Measurements from ENCODE around the gene SLAIN1.

The SLAIN1 gene

DNA sequence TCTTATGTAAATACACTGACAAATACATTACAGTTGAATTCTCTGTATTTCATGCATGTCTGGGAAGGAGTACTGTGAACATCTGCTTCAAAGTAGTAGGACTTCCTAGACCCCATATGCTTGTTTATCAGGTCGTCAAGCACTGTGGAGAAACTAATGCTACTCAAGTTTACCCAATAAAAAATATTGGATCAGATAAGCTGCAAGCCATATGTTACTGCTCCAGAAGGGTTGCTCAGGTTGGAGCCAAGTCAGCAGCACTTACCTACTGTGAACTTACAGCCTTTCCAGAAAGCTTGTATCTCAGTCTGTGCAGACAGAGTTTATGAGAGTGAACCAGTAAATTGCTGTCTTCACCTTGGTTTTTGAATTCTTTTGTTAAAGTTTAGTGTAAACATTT is 36.2 kb downstream of the SLAIN1 start:
- no peaks in the 10 kb centered on the region for H3K9me3 ChIP-seq (ENCODE audit: control insufficient read depth, low read depth, low read length)
- H3K9ac ChIP-seq (ENCODE audit: low read length): no peak overlapping the region
- H3K27me3 ChIP-seq (ENCODE audit: control insufficient read depth, insufficient read depth, low read length): no peaks in the 10 kb centered on the region
- H3K27ac ChIP-seq (ENCODE audit: low read length): no peak overlapping the region
- H3K36me3 ChIP-seq (ENCODE audit: control insufficient read depth, low read depth, low read length): peaks cover 4% of the 10 kb centered on the region
- H3K4me1 ChIP-seq (ENCODE audit: control insufficient read depth, low read depth, low read length): peaks cover 16% of the 10 kb centered on the region
- H3K4me3 ChIP-seq (ENCODE audit: low read length): no peak overlapping the region

DNA sequence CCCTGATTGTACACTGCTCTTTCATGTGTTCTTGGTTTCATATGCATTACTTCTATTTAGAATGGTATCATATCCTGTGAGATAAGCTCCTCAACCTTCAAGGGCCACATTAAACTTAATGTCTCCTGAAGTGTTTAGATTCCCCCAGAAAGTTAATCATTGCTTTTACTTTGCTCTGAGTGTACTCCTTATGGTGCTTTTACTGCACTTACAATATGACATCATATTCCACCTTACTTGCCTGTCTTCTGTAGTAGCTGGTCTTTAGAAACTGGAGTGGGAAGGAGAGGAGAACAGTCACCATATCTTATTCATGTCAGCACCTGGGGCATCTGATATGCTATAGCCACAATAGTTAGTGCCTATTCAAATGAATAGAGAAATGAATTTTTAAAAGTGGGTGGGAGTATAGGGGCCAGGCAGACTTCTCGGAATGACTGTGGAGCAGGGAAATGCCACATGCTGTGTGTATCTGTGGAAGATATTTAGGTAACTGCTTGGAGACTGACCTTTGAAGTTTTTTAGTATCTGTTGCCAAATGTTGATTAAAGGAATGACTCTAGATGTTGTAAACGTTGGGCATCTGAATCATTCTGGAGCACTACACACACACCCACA is 40.2 kb downstream of the SLAIN1 start:
- H3K4me1 ChIP-seq (ENCODE audit: control insufficient read depth, low read depth, low read length): peaks cover 6% of the 10 kb centered on the region
- H3K4me3 ChIP-seq (ENCODE audit: low read length): no peak overlapping the region
- H3K9ac ChIP-seq (ENCODE audit: low read length): no peak overlapping the region
- H3K27me3 ChIP-seq (ENCODE audit: control insufficient read depth, insufficient read depth, low read length): no peaks in the 10 kb centered on the region
- H3K9me3 ChIP-seq (ENCODE audit: control insufficient read depth, low read depth, low read length): no peaks in the 10 kb centered on the region
- H3K36me3 ChIP-seq (ENCODE audit: control insufficient read depth, low read depth, low read length): peaks cover 3% of the 10 kb centered on the region
- H3K27ac ChIP-seq (ENCODE audit: low read length): no peak overlapping the region

DNA sequence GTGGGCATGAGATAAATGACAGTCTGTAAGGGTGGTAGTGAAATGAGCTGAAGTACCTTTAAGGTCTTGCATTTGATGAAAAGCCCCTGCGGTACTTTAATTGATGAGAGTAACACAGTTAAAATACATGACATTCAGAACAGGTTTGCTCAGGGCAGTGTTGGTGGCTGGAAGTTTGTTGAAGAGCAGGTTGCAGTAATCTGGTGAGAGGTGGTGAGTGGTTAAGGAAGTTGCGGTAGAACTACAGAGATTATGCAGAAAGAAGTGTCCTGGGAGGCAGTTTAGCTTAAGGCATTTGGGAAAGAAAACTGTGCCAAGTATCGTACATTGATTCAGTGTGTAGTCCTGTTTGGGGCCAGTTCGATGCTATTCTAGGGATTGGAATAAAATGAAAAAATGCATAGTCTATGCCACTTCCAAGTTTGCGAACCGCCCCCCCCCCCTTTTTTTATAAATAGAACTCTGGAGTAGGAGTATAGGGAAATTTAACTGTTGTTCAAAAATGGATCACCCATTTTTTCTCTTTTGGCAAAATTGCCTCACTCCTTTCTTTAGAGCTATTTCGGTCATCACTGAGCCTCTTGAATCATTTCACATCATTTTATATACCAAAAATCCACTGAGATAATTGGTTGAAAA is 42.7 kb downstream of the SLAIN1 start:
- Histone ChIP-seq H3K27ac (ENCODE audit: low read length) (no peak overlapping the region), H3K9me3 (ENCODE audit: control insufficient read depth, low read depth, low read length) (no peaks in the 10 kb centered on the region), H3K4me1 (ENCODE audit: control insufficient read depth, low read depth, low read length) (no peaks in the 10 kb centered on the region), H3K27me3 (ENCODE audit: control insufficient read depth, insufficient read depth, low read length) (no peaks in the 10 kb centered on the region), H3K36me3 (ENCODE audit: control insufficient read depth, low read depth, low read length) (peaks cover 13% of the 10 kb centered on the region), H3K4me3 (ENCODE audit: low read length) (no peak overlapping the region), H3K9ac (ENCODE audit: low read length) (no peak overlapping the region)

DNA sequence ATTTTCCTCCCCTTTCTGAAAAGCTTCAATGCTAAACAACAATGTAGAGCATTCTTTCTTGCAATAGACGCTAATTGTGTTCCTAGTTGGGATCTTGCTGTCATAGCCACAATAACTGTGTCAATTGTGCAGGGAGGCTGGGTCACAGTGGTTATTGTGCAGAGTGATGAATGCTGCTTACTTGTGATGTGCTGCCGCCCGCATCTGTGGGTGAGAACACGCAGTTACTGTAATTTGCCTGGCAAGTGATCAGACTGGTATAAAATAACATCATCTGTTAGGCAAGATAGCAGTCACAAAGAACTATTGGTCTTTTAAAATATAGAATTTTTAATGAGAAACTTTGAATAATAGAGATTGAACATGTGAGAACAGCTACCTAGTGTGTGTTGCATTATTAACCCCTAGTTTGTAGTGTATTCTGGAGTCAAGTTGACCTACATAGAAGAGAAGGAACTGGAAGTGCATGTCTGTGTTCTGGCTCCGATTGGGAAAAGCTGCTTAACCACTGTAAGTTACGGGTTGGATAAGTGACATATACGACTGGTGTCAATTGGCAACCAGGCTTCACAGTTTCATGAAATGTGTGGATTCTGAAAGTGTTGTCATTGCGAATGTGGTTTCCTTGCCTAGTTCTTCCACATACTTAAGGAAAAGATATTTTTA is 43.6 kb downstream of the SLAIN1 start:
- H3K4me1 ChIP-seq (ENCODE audit: control insufficient read depth, low read depth, low read length): no peaks in the 10 kb centered on the region
- no peaks in the 10 kb centered on the region for H3K27me3 ChIP-seq (ENCODE audit: control insufficient read depth, insufficient read depth, low read length)
- peaks cover 16% of the 10 kb centered on the region for H3K36me3 ChIP-seq (ENCODE audit: control insufficient read depth, low read depth, low read length)
- H3K9ac ChIP-seq (ENCODE audit: low read length): no peak overlapping the region
- H3K4me3 ChIP-seq (ENCODE audit: low read length): no peak overlapping the region
- no peak overlapping the region for H3K27ac ChIP-seq (ENCODE audit: low read length)
- no peaks in the 10 kb centered on the region for H3K9me3 ChIP-seq (ENCODE audit: control insufficient read depth, low read depth, low read length)

DNA sequence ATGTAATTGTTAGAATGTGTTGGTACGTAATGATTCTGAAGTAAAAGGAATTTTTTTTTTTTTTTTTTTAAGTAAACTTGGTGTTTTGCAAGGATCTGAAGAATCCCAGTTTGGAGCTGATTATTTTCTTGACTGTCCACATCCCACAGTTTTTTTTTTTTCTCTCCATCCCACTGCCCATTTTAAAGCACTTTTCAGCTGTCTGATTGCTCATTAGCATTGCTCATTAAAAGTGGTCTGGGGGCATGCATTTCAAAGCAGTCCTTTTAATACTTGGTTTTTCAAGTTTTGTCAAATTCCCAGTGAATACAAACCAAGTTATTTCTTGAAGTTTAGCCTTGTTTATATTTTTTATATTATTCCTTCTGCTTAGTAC is 44.1 kb downstream of the SLAIN1 start:
- no peak overlapping the region for H3K9ac ChIP-seq (ENCODE audit: low read length)
- no peaks in the 10 kb centered on the region for H3K4me1 ChIP-seq (ENCODE audit: control insufficient read depth, low read depth, low read length)
- peaks cover 21% of the 10 kb centered on the region for H3K36me3 ChIP-seq (ENCODE audit: control insufficient read depth, low read depth, low read length)
- H3K4me3 ChIP-seq (ENCODE audit: low read length): no peak overlapping the region
- H3K27me3 ChIP-seq (ENCODE audit: control insufficient read depth, insufficient read depth, low read length): no peaks in the 10 kb centered on the region
- no peaks in the 10 kb centered on the region for H3K9me3 ChIP-seq (ENCODE audit: control insufficient read depth, low read depth, low read length)
- no peak overlapping the region for H3K27ac ChIP-seq (ENCODE audit: low read length)

DNA sequence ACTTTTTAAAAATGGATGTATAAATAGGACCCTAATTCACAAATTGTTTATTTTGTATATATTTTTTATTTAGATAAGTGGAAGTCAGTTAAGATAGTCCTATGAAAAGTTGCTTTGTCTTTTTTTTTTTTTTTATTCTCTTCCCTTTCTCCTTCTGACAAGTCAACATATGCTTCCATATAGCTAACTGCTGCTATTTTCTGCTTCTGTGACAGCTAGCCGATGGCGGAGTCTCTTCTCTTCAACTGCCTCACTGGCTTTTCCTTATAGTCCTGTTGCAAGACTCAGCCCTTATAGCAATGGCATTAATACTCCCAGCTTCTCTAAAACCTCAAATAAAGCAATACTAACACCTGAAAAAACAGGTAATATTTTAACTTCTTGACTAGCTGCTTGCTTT is 45.3 kb downstream of the SLAIN1 start:
- Histone ChIP-seq H3K4me3 (ENCODE audit: low read length) (no peak overlapping the region), H3K9ac (ENCODE audit: low read length) (no peak overlapping the region), H3K36me3 (ENCODE audit: control insufficient read depth, low read depth, low read length) (peaks cover 28% of the 10 kb centered on the region), H3K4me1 (ENCODE audit: control insufficient read depth, low read depth, low read length) (no peaks in the 10 kb centered on the region), H3K27ac (ENCODE audit: low read length) (no peak overlapping the region), H3K9me3 (ENCODE audit: control insufficient read depth, low read depth, low read length) (no peaks in the 10 kb centered on the region), H3K27me3 (ENCODE audit: control insufficient read depth, insufficient read depth, low read length) (no peaks in the 10 kb centered on the region)

DNA sequence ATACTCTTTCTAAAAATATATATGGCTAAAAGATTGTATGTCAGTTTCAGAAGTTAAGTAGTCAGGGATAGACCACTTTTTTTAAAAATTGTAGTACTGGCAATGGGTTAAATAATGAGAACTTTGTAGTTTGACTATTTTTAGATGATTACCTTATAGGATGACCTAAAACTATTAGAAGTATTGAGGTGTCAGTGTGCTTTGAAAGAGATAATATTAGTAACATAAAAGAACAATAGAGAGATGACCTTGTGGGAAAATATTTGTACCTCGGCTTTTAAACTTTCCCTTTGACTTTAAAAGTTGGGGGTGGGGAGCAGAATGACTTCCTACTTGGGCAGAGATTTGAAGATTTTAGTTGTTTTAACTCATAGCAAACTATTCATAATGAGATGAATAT is 48.3 kb downstream of the SLAIN1 start:
- H3K4me3 ChIP-seq (ENCODE audit: low read length): no peak overlapping the region
- peaks cover 28% of the 10 kb centered on the region for H3K36me3 ChIP-seq (ENCODE audit: control insufficient read depth, low read depth, low read length)
- H3K27me3 ChIP-seq (ENCODE audit: control insufficient read depth, insufficient read depth, low read length): no peaks in the 10 kb centered on the region
- H3K9me3 ChIP-seq (ENCODE audit: control insufficient read depth, low read depth, low read length): no peaks in the 10 kb centered on the region
- no peak overlapping the region for H3K9ac ChIP-seq (ENCODE audit: low read length)
- H3K27ac ChIP-seq (ENCODE audit: low read length): no peak overlapping the region
- H3K4me1 ChIP-seq (ENCODE audit: control insufficient read depth, low read depth, low read length): no peaks in the 10 kb centered on the region

DNA sequence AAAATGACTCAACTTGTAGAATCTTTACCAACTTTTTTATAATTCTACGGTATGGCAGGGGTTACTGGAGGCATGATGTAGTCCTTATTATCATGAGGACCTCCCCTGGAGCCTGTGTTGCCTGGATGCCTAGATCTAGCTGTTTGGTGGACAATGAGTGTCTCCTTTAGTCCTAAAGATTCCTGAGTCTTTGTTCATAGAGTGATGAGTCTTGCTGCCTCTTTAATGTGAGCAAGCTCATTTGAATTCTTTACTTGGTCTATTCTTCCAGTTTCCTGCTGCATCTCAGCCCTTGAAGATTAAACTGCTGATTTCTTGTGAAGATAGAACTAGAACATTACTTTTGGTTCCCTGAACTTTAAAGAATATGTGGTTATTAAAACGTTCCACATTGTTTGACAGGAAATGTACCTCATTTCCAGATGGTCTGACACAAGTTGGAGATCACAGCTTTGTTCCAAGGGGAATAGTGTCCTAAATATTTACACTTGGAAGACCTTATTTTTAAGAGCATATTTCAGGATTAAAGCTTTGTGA is 51.9 kb downstream of the SLAIN1 start:
- Histone ChIP-seq H3K4me3 (ENCODE audit: low read length) (no peak overlapping the region), H3K9me3 (ENCODE audit: control insufficient read depth, low read depth, low read length) (no peaks in the 10 kb centered on the region), H3K36me3 (ENCODE audit: control insufficient read depth, low read depth, low read length) (peaks cover 31% of the 10 kb centered on the region), H3K4me1 (ENCODE audit: control insufficient read depth, low read depth, low read length) (peaks cover 5% of the 10 kb centered on the region), H3K9ac (ENCODE audit: low read length) (no peak overlapping the region), H3K27ac (ENCODE audit: low read length) (no peak overlapping the region), H3K27me3 (ENCODE audit: control insufficient read depth, insufficient read depth, low read length) (no peaks in the 10 kb centered on the region)

DNA sequence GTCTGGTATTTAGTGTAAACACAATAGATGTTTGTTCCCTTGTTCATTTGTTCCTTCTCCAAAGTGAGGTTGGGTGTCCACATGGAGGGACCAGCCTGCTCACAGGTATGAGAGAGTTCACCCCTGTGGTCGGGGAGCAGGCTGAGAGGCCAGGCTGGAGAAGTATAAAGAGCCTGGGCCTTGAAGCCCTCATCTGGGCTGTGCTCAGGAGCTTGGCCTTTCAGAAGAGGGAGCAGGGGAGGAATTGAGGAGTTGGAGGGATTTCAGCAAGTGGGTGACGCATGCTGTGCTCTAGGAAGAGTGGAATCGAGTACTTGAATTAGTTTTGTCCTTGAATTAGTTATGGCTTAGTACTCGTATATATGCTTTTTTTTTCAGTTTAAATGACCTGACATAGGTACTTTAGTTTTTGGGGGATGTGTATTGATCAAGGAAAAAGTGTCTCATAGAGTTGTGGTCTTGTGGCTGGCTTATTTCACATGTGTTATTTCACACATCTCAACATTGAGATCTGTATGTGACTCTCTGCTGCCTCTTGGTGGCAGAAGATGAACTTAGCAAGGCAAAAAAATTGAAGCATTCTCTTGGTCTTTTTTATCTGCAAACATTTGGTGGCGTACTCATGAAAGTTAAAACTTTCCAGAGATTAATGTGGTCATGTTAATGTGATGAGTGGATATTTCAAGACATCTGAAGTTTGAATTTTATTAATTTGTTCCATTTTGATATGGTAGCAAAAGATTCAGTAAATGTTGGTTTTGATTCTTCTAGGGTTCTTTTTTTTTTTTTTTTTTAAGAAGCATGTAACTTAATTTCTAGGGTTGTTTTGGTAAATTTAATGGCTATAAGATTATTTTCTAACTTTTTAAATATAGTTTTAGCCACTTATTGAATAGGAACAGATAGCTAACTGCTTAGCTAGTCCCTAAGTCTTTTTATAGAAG is 54.3 kb downstream of the SLAIN1 start:
- Histone ChIP-seq H3K27me3 (ENCODE audit: control insufficient read depth, insufficient read depth, low read length) (no peaks in the 10 kb centered on the region), H3K27ac (ENCODE audit: low read length) (peak overlapping the region; percentile 16), H3K4me3 (ENCODE audit: low read length) (no peak overlapping the region), H3K4me1 (ENCODE audit: control insufficient read depth, low read depth, low read length) (peaks cover 5% of the 10 kb centered on the region), H3K9ac (ENCODE audit: low read length) (no peak overlapping the region), H3K9me3 (ENCODE audit: control insufficient read depth, low read depth, low read length) (no peaks in the 10 kb centered on the region), H3K36me3 (ENCODE audit: control insufficient read depth, low read depth, low read length) (peaks cover 17% of the 10 kb centered on the region)

DNA sequence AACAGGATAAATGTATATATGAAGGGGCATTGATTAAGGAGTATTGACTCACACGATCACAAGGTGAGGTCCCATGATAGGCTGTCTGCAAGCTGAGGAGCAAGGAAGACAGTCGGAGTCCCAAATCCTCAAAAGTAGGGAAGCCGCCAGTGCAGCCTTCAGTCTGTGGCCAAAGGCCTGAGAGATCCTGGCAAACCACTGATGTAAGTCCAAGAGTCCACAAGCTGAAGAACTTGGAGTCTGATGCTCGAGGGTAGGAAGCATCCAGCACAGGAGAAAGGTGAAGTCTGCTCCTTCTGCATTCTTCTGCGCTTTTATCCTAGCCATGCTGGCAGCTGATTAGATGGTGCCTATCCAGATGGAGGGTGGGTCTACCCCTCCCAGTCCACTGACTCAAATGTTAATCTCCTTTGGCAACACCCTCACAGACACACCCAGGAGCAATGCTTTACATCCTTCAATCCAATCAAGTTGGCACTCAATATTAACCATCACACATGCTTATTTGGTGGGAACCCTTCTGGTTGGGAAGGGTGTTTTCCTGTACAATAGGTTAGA is 55.1 kb downstream of the SLAIN1 start:
- Histone ChIP-seq H3K4me3 (ENCODE audit: low read length) (no peak overlapping the region), H3K27ac (ENCODE audit: low read length) (no peak overlapping the region), H3K36me3 (ENCODE audit: control insufficient read depth, low read depth, low read length) (peaks cover 12% of the 10 kb centered on the region), H3K9me3 (ENCODE audit: control insufficient read depth, low read depth, low read length) (no peaks in the 10 kb centered on the region), H3K27me3 (ENCODE audit: control insufficient read depth, insufficient read depth, low read length) (no peaks in the 10 kb centered on the region), H3K4me1 (ENCODE audit: control insufficient read depth, low read depth, low read length) (peaks cover 5% of the 10 kb centered on the region), H3K9ac (ENCODE audit: low read length) (no peak overlapping the region)

DNA sequence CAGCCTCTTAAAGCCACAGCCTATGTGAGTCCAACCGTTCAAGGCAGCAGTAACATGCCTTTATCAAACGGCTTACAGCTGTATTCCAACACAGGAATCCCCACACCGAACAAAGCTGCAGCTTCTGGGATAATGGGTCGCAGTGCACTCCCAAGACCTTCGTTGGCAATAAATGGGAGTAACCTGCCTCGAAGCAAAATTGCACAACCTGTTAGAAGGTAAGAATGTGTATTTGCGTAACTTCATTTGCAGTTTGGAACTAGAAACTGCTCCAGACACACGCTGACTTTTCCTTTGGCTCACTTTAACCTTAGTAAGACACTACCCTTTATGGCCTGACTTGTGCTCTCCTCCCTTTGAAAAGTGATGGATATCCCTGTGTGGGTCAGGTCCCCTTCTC is 63.4 kb downstream of the SLAIN1 start:
- H3K27me3 ChIP-seq (ENCODE audit: control insufficient read depth, insufficient read depth, low read length): no peaks in the 10 kb centered on the region
- H3K36me3 ChIP-seq (ENCODE audit: control insufficient read depth, low read depth, low read length): peaks cover 21% of the 10 kb centered on the region
- H3K9me3 ChIP-seq (ENCODE audit: control insufficient read depth, low read depth, low read length): no peaks in the 10 kb centered on the region
- H3K9ac ChIP-seq (ENCODE audit: low read length): no peak overlapping the region
- no peak overlapping the region for H3K27ac ChIP-seq (ENCODE audit: low read length)
- H3K4me1 ChIP-seq (ENCODE audit: control insufficient read depth, low read depth, low read length): no peaks in the 10 kb centered on the region
- H3K4me3 ChIP-seq (ENCODE audit: low read length): no peak overlapping the region
